Activated CD4-positive, alpha-beta T cell treated with anti-CD3 and anti-CD28 coated beads for 1 hour (primary cell): Measurements from ENCODE around the gene BPIFB4.
"Not testable (repeated sequence)": the region's sequence is repeated elsewhere in the genome, so short reads cannot be mapped to it uniquely, and the experiment has no call there.

ENCODE experiments used
- DNase-seq: peaks from one replicate; pipeline ENCODE4 v3.0.0-alpha.2; 2020

Gene BPIFB4

GRCh38 chr20:33122297-33122696 lies 42.9 kb downstream of the BPIFB4 start:
- DNase-seq = not testable (repeated sequence)

- no peak for DNase-seq
These were observed 44.8 kb downstream of the BPIFB4 start for GRCh38 chr20:33124261-33124660.

GRCh38 chr20:33124994-33125393 lies 45.6 kb downstream of the BPIFB4 start:
- DNase-seq = no peak

- DNase-seq = no peak
These were observed 46.5 kb downstream of the BPIFB4 start for GRCh38 chr20:33125983-33126382.

GRCh38 chr20:33127422-33128097 lies 48.1 kb downstream of the BPIFB4 start:
- DNase-seq = no peak

- DNase-seq = no peak
These were observed 51.2 kb downstream of the BPIFB4 start for GRCh38 chr20:33130568-33131061.

- no peak for DNase-seq
These were observed 52.6 kb downstream of the BPIFB4 start for GRCh38 chr20:33131949-33132473.

- no peak for DNase-seq
These were observed 53.3 kb downstream of the BPIFB4 start for GRCh38 chr20:33132513-33133372.

- no peak for DNase-seq
These were observed 54.0 kb downstream of the BPIFB4 start for GRCh38 chr20:33133373-33133941.

GRCh38 chr20:33137195-33137594 lies 57.8 kb downstream of the BPIFB4 start:
- DNase-seq = no peak

- DNase-seq = no peak
These were observed 60.0 kb downstream of the BPIFB4 start for GRCh38 chr20:33139467-33139866.

GRCh38 chr20:33145521-33145920 lies 66.1 kb downstream of the BPIFB4 start:
- no peak for DNase-seq

GRCh38 chr20:33147299-33147698 lies 67.9 kb downstream of the BPIFB4 start:
- no peak for DNase-seq

- no peak for DNase-seq
These were observed 68.6 kb downstream of the BPIFB4 start for GRCh38 chr20:33148040-33148439.

GRCh38 chr20:33154252-33154651 lies 74.8 kb downstream of the BPIFB4 start:
- no peak for DNase-seq

GRCh38 chr20:33158637-33159385 lies 79.4 kb downstream of the BPIFB4 start:
- no peak for DNase-seq

GRCh38 chr20:33159713-33160112 lies 80.3 kb downstream of the BPIFB4 start:
- DNase-seq = no peak

- no peak for DNase-seq
These were observed 81.2 kb downstream of the BPIFB4 start for GRCh38 chr20:33160681-33161080.
